Activated CD8-positive, alpha-beta memory T cell treated with anti-CD3 and anti-CD28 coated beads, Interleukin-2, amount 50 U/mL, for 4 hours (primary cell): ENCODE measurements around the gene SLC25A13.
"Not testable (repeated sequence)": the region's sequence is repeated elsewhere in the genome, so short reads cannot be mapped to it uniquely, and the experiment has no call there.

Experiments
- DNase-seq: peaks from one replicate; pipeline ENCODE4 v3.0.0-alpha.2; 2020

Gene SLC25A13

GRCh38 chr7:96196676-96197075 is 125.2 kb downstream of the SLC25A13 start:
- DNase-seq: no peak

DNA sequence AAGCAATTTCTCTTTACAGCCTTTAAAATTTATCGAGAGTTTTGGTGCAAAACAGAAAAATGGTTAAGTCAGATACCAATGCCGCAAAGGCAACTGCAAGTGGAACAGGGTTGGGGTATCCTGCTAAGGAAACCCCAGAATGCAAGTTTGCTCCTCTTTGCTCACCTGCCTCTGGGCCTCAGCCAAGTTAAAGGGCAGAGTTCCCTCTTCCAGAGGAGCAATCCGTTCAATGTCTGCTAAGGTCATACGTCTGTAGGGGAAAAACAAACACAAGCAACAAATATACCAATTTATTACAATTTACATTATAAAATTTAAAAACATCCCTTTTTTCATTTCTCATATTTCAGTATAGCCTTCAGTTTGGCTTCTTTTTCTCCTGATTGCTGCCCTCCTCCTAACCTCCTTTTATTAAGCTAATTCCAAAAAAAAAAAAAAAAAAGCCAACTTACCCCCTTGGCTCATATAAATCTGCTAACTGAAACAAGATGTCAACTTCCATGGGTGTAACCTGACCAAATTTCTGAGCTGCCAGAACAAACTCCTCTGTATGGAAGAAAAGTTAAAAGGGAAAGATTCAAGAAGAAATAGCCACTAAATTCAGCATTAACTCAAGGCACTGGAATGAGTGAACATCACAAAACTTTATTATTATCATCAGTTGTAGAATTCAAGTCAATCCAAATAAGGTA is 132.6 kb downstream of the SLC25A13 start:
- DNase-seq: no peak

- no peak for DNase-seq
Measured at GRCh38 chr7:96188591-96188991, 133.3 kb downstream of the SLC25A13 start.

- no peak for DNase-seq
Measured at GRCh38 chr7:96188174-96188581, 133.7 kb downstream of the SLC25A13 start.

- DNase-seq: no peak
Measured at GRCh38 chr7:96187735-96188134, 134.2 kb downstream of the SLC25A13 start.

GRCh38 chr7:96184783-96185182 is 137.1 kb downstream of the SLC25A13 start:
- DNase-seq: no peak

GRCh38 chr7:96183163-96183670 is 138.7 kb downstream of the SLC25A13 start:
- DNase-seq: no peak

DNA sequence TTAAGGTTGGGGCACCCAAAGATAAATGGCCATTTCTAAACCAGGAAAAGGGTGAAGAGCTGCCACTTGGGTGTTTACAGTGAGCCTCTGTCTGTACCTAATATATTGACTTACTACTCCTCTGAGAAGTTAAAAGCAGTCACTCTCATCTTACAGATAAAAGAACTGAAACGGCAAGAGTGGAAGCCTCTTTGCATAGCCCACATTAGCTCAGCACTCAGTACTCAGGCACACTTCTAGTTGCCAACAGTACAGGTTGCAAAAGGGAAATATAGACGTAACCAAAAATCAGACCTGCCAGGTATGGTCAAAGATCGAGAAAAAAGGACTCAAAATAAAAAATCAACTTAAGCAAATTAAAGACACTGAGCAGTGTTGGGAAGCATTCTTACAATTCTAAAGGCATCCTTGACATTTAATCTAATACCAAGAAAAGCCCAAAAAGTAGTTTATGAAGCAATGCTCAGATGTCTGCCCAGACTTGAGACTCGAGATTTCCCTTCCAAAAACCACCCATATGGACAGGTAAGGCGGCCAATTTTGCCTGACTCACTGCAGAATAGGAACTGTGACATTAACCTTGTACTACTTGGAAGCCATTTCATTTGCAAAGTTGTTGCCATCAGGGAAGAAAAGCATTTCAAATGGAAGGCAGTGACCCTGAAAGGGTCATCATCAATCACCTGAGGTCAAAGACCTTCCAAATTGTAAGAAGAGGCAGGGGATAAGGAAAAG is 139.3 kb downstream of the SLC25A13 start:
- DNase-seq: no peak

- DNase-seq: no peak
Measured at GRCh38 chr7:96181174-96181573, 140.7 kb downstream of the SLC25A13 start.

DNA sequence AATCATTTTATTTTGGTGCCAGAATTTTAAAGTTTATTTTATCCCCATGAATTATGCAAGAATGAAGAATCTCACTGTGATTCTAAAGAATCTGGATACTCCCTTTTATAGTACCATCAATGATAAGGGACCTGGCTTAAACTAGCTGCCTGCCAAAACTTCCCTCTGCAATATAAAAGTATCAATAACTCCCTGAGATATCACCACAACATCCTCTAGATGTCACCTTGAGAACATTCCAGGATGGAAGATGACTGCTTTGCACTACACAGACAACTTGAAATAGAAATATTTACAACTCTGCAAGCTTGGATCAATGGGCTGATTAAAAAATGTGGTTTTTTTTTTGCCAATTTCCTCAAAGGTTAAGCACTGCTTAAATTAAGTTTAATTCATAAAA is 142.1 kb downstream of the SLC25A13 start:
- no peak for DNase-seq

- DNase-seq: no peak
Measured at GRCh38 chr7:96179341-96179740, 142.6 kb downstream of the SLC25A13 start.

GRCh38 chr7:96178581-96178980 is 143.3 kb downstream of the SLC25A13 start:
- no peak for DNase-seq

- no peak for DNase-seq
Measured at GRCh38 chr7:96177353-96177752, 144.5 kb downstream of the SLC25A13 start.

DNA sequence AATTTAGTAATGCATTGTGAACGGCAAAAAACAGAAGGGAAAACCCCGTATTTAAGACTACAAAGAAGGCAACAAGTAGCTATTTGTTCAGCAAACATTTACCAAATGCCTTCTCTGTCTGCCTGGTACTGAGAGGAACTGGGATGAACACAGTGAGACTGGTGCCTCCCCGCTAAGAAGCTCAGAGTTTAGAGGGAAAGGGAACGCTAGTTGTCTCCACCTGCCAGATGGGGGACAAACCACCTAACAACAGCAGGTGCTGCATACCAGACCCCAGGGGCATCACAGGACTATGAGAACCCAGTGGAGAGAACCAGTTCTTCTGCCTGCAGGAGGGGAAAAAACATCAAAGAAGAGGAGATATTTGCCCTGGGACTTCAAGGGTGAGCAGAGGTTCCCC is 147.1 kb downstream of the SLC25A13 start:
- DNase-seq: no peak

DNA sequence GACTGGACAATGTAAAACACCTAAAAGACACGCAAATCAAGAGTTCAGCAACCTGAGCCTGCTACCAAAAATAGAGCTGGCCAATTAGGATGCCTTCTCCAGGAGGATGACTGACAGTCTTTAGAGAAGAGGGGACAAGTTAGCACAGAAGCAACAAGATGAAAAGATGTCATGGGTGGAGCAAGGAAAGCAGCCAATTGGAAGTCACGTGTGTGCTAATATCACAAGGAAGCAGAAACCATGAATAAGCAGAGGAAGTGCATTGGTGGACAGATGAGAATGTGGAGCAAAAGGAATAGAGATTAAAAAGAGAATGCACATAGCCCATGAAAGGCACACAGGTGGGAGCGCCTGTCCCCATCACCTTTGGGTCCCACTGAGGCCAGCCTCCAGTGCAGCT is 148.1 kb downstream of the SLC25A13 start:
- DNase-seq: no peak

DNA sequence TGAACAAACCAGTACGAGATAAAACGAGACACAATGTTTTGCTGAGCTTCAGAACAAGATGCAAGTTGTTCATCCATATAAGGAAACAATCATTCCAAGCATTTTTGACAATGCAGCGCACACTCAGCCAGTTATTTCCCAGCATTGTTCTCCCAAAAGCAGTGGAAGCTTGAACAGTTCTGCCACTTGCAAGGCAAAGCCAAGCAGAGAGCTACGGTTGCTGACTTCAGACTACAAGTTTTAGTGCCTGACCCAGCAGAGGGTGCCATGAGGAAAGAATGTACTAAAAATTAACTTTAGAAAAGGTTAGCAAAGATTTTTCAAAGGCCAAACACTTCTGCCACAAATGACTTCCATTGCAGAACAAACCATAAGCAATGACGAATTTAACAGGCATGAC is 152.5 kb downstream of the SLC25A13 start:
- no peak for DNase-seq

GRCh38 chr7:96167424-96167823 is 154.5 kb downstream of the SLC25A13 start:
- DNase-seq: no peak

- DNase-seq: no peak
Measured at GRCh38 chr7:96161897-96162296, 160.0 kb downstream of the SLC25A13 start.

DNA sequence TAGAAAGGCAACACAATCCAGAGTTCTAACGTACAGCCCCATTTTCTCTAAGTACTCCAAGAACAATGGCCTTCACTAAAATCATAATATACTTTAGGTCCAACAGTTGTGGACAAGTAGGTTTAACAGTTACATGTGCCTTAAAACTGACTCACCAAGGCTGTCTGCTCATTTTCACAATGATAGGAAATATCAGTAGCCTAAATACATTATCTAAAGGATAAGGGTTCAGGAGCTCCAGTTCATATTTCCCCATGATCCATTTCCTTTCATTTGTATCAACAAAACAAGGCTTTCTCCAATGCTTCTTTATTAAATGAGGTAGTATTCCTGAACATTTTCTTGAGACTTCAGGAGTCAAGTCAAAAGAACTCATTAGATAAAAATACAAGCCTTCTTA is 164.0 kb downstream of the SLC25A13 start:
- DNase-seq: no peak

GRCh38 chr7:96154506-96154905 is 167.4 kb downstream of the SLC25A13 start:
- DNase-seq: not testable (repeated sequence)

GRCh38 chr7:96152706-96153105 is 169.2 kb downstream of the SLC25A13 start:
- no peak for DNase-seq

GRCh38 chr7:96151889-96152288 is 170.0 kb downstream of the SLC25A13 start:
- DNase-seq: no peak

GRCh38 chr7:96144260-96144526 is 177.7 kb downstream of the SLC25A13 start:
- DNase-seq: no peak

- DNase-seq: no peak
Measured at GRCh38 chr7:96143495-96144259, 178.2 kb downstream of the SLC25A13 start.
